ENCODE data around the gene TEDC1.

TEDC1 gene

DNA sequence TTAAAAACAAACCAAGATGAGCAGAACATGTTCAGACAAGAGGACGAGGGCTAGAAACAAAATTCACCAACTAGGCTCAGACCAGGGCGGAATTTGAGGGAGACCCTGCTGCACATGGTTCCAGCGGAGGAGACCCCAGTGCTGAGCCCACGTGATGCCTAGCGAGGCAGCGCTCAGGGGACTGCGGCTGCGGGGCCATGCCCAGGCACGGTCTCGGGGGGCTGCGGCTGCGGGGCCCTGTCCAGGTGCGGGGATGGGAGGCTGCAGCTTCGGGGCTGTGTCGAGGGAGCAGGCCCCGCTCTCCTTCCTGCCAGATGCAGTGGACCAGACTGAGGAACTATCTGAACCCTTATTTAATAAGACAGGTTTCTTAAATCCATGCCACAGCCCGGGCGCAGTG, 29.1 kb upstream of the TEDC1 start:
- Histone ChIP-seq H3K9me3 (ENCODE audit: insufficient read depth, low read depth, low read length) (no peaks in the 10 kb centered on the region), H3K36me3 (ENCODE audit: insufficient read depth, low read depth, low read length) (peaks cover 77% of the 10 kb centered on the region), H3K27ac (ENCODE audit: low read length) (no peak overlapping the region), H3K9ac (ENCODE audit: low read depth, low read length) (no peak overlapping the region), H3K4me3 (ENCODE audit: low read length) (no peak overlapping the region), H3K27me3 (ENCODE audit: insufficient read depth, low read length) (no peaks in the 10 kb centered on the region), H3K4me1 (ENCODE audit: insufficient read depth, low read length) (no peaks in the 10 kb centered on the region)

DNA sequence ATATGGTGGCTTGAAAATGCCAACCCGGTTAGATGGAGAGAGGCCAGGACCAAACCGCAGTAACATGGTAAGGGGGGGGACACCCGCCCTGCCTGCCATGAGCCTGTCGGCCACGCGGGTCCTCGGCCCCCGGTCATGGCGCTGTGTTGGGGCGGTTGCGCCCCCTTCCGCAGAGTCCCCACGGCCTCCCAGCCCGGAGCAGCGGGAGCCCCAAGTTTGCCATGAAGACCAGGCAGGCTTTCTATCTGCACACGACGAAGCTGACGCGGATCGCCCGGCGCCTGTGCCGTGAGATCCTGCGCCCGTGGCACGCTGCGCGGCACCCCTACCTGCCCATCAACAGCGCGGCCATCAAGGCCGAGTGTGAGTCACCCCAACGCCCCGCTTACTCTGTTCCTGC, 26.5 kb upstream of the TEDC1 start:
- Histone ChIP-seq H3K27ac (ENCODE audit: low read length) (no peak overlapping the region), H3K4me3 (ENCODE audit: low read length) (no peak overlapping the region), H3K4me1 (ENCODE audit: insufficient read depth, low read length) (no peaks in the 10 kb centered on the region), H3K9me3 (ENCODE audit: insufficient read depth, low read depth, low read length) (no peaks in the 10 kb centered on the region), H3K36me3 (ENCODE audit: insufficient read depth, low read depth, low read length) (peaks cover 85% of the 10 kb centered on the region), H3K9ac (ENCODE audit: low read depth, low read length) (no peak overlapping the region), H3K27me3 (ENCODE audit: insufficient read depth, low read length) (no peaks in the 10 kb centered on the region)

DNA sequence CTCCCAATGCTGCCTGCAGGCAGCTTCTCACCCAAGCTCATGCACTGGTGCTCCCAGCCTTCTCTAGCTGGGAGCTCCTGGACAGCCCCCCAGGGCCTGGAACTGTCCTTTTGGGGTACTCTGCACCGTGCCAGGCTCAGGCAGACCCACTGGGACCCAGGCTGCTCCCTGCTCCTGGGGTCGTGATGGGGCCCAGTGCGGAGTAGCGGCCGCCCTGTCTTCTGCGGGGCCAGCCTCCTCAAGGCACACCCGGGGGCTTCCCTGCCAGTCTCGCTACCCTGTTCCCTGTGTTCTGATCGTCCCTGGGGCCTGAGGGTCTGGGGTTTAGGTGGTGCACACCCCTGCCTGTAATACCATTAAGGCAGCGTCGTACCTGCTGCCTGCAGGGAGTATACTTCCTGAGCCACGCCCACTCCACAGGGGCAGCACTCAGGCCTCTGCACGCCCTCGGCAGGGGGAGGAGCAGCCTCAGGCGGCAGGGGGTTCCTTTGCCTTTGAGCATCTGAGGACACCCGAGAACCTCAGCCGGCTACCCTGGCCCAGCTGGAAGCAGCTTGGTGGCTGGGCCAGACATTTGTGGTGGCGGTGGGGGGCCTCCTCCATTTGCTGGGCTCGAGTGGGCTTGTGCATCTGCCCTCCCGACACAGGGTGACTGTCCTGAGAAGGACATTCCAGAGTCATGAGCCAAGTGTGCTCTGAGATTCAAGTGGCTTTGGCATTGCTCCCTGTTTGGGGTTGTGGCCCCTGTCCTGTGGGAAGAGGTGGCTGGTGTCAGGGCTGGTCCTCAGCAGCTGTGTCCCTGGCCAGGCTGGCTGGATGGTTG, 25.6 kb upstream of the TEDC1 start:
- no peak overlapping the region for H3K9ac ChIP-seq (ENCODE audit: low read depth, low read length)
- H3K36me3 ChIP-seq (ENCODE audit: insufficient read depth, low read depth, low read length): peaks cover 81% of the 10 kb centered on the region
- no peaks in the 10 kb centered on the region for H3K9me3 ChIP-seq (ENCODE audit: insufficient read depth, low read depth, low read length)
- no peak overlapping the region for H3K27ac ChIP-seq (ENCODE audit: low read length)
- no peaks in the 10 kb centered on the region for H3K27me3 ChIP-seq (ENCODE audit: insufficient read depth, low read length)
- H3K4me3 ChIP-seq (ENCODE audit: low read length): no peak overlapping the region
- no peaks in the 10 kb centered on the region for H3K4me1 ChIP-seq (ENCODE audit: insufficient read depth, low read length)

DNA sequence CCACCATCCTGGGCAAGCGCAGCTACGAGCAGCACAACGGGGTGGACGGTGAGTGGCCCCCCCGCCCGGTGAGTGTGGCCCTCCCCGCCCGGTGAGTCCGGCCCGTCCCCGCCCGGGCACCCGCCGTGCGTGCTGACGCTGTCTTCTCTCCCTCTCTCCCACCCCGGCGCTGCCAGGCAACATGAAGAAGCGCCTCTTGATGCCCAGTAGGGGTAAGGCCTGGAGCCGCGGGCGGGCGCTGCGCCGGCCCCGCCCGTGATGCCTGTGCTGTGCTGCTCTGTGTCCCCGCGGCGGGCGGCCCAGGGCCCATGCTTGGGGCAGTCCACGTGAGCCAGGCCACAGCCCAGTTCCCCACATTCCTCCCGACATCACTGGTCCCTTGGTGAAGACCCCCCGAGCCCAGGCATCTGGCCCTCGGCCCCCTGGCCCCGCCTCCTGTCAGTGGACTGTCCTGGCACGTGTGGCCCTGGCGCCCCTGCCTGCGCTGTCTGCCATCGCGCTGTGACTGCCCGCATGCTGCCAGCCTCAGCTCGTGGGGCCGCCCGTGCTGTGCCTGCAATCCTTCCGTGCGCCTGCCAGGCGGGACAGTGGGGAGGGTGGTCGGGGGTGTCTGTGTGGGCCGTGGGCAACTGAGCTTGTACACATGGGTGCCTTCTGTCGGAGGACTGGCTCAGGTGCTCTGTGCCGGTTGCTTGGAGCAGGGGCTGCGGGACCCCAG, 24.4 kb upstream of the TEDC1 start:
- Histone ChIP-seq H3K27me3 (ENCODE audit: insufficient read depth, low read length) (no peaks in the 10 kb centered on the region), H3K36me3 (ENCODE audit: insufficient read depth, low read depth, low read length) (peaks cover 68% of the 10 kb centered on the region), H3K27ac (ENCODE audit: low read length) (no peak overlapping the region), H3K9me3 (ENCODE audit: insufficient read depth, low read depth, low read length) (no peaks in the 10 kb centered on the region), H3K9ac (ENCODE audit: low read depth, low read length) (no peak overlapping the region), H3K4me1 (ENCODE audit: insufficient read depth, low read length) (no peaks in the 10 kb centered on the region; the same call in 1 of the 2 replicates), H3K4me3 (ENCODE audit: low read length) (no peak overlapping the region)

DNA sequence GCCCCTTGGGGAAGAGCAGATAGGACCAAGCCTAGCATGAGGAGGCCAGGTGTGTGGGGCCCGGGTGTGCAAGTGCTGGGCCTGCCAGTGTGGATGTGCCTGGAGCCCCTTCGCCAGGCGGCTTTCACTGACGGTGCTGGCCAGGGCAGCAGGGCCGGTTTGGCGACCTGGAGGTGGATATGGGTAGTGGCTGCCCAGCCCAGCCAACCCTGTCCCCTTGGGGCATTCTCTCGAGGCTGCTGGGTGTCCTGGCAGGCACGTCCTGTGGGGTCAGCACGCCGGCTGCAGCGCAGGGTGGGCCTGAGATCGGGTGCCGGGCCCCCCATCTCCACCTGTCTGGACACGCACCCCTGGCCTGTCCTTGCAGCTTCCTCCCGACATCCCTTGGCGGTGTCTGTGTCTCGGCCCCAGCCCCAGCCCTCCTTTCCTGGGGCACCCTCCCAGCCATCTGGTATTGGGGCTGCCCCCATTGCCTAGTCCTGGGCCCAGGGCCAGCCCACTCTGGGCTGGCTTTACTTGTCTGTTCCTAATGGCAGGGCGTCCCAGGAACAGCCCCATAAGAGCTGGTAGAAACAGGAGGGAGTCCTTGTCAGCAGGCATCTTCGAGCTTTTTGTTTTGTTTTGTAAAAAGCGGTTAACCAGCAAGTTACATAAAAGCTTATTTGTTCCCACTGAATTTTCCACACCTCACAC, 23.7 kb upstream of the TEDC1 start:
- Histone ChIP-seq H3K9ac (ENCODE audit: low read depth, low read length) (no peak overlapping the region), H3K27me3 (ENCODE audit: insufficient read depth, low read length) (no peaks in the 10 kb centered on the region), H3K9me3 (ENCODE audit: insufficient read depth, low read depth, low read length) (no peaks in the 10 kb centered on the region), H3K4me3 (ENCODE audit: low read length) (no peak overlapping the region), H3K4me1 (ENCODE audit: insufficient read depth, low read length) (no peaks in the 10 kb centered on the region; the same call in 1 of the 2 replicates), H3K36me3 (ENCODE audit: insufficient read depth, low read depth, low read length) (peaks cover 61% of the 10 kb centered on the region), H3K27ac (ENCODE audit: low read length) (no peak overlapping the region)

DNA sequence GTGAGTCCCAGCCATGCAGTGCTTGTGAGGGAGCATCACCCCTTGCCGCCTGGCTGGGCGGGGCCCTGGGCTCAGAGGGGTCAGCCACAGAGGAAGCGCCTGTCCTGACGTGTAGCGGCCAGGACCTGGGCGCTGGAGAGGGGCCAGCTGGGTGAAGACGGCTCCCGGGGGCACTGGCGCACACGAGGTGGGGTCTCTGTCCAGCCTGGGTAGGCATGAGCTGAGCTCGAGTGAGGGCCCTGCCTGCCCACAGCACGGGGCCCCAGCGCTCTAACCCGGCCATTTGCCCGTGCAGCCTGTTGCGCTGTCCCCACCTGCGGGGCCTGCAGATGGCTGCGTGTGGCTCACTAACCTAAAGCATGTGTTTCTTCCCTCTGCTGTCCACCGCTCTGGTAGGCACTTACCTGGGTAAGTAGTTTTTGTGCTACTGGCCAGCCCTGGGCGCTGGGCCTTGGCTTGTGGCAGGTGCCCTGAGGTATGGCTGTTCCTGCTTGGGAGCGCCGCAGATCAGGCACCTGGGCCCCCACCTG, 23.0 kb upstream of the TEDC1 start:
- Histone ChIP-seq H3K27ac (ENCODE audit: low read length) (no peak overlapping the region), H3K9me3 (ENCODE audit: insufficient read depth, low read depth, low read length) (no peaks in the 10 kb centered on the region), H3K36me3 (ENCODE audit: insufficient read depth, low read depth, low read length) (peaks cover 56% of the 10 kb centered on the region), H3K4me1 (ENCODE audit: insufficient read depth, low read length) (no peaks in the 10 kb centered on the region; the same call in 1 of the 2 replicates), H3K9ac (ENCODE audit: low read depth, low read length) (no peak overlapping the region), H3K27me3 (ENCODE audit: insufficient read depth, low read length) (no peaks in the 10 kb centered on the region), H3K4me3 (ENCODE audit: low read length) (no peak overlapping the region)

DNA sequence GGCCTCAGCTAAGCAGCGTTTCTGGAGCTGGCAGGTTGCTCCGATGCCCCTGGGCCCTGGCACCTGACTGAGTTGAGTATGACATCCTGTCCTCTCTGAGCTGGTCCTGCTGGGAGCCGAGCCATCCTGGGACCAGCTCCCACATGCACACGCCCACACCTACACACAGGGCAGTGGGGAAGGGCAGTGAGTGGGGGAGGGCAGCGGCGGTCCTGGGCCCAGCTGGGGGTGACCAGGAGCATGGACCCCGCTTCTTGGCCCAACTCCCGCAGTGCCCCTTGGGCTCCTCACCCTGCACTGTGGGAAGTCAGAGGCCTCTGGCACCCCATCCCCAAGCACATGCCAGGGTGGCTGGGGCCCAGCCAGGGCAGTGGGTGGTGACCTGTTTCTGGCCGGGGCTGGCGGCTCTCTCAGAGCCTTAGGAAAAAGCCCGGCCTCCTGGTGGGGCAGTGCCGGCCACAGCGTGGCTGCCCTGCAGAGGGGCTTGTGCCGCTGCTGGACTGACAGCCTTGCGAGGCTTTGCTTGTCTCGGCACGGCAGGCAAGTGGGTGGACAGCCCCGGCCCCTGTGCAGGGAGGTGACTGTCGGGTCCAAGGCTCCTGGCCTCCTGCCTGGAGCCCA, 22.3 kb upstream of the TEDC1 start:
- H3K36me3 ChIP-seq (ENCODE audit: insufficient read depth, low read depth, low read length): peaks cover 49% of the 10 kb centered on the region
- no peaks in the 10 kb centered on the region for H3K9me3 ChIP-seq (ENCODE audit: insufficient read depth, low read depth, low read length)

DNA sequence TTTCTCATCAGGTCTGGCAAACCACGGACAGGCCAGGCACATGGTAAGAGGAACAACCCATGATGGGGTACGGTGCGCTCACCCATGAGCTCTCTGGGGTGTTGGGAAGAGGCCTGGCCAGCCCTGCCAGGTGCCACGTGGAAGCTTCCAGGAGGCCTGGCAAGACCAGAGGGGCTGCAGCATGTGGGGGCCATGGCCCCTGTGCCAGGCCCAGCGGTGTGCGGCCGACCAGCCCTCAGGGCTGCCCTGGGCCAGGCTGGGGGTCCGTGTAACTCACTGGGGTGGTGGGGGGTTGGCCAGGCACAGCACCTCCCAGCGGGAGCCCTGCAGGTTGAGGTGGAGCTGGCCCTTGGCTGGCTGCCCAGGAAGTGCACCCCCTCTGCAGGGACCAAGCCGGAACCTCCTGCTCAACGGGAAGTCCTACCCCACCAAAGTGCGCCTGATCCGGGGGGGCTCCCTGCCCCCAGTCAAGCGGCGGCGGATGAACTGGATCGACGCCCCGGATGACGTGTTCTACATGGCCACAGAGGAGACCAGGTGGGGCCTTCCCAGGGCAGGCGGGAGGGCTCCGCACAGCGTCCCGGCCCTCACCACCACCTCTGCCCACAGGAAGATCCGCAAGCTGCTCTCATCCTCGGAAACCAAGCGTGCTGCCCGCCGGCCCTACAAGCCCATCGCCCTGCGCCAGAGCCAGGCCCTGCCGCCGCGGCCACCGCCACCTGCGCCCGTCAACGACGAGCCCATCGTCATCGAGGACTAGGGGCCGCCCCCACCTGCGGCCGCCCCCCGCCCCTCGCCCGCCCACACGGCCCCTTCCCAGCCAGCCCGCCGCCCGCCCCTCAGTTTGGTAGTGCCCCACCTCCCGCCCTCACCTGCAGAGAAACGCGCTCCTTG, 21.3 kb upstream of the TEDC1 start:
- H3K4me1 ChIP-seq (ENCODE audit: insufficient read depth, low read length): peaks cover 3% of the 10 kb centered on the region; the same call in 1 of the 2 replicates
- H3K27ac ChIP-seq (ENCODE audit: low read length): no peak overlapping the region
- no peak overlapping the region for H3K9ac ChIP-seq (ENCODE audit: low read depth, low read length)
- H3K9me3 ChIP-seq (ENCODE audit: insufficient read depth, low read depth, low read length): no peaks in the 10 kb centered on the region
- H3K4me3 ChIP-seq (ENCODE audit: low read length): no peak overlapping the region
- H3K36me3 ChIP-seq (ENCODE audit: insufficient read depth, low read depth, low read length): peaks cover 40% of the 10 kb centered on the region
- peaks cover under 1% of the 10 kb centered on the region; the same call in 1 of the 2 replicates for H3K27me3 ChIP-seq (ENCODE audit: insufficient read depth, low read length)

More for the DNA sequence above, 22.3 kb upstream of the TEDC1 start:
- Histone ChIP-seq H3K4me3 (ENCODE audit: low read length) (no peak overlapping the region), H3K27ac (ENCODE audit: low read length) (no peak overlapping the region), H3K27me3 (ENCODE audit: insufficient read depth, low read length) (no peaks in the 10 kb centered on the region), H3K4me1 (ENCODE audit: insufficient read depth, low read length) (peaks cover 3% of the 10 kb centered on the region; the same call in 1 of the 2 replicates), H3K9ac (ENCODE audit: low read depth, low read length) (no peak overlapping the region)

DNA sequence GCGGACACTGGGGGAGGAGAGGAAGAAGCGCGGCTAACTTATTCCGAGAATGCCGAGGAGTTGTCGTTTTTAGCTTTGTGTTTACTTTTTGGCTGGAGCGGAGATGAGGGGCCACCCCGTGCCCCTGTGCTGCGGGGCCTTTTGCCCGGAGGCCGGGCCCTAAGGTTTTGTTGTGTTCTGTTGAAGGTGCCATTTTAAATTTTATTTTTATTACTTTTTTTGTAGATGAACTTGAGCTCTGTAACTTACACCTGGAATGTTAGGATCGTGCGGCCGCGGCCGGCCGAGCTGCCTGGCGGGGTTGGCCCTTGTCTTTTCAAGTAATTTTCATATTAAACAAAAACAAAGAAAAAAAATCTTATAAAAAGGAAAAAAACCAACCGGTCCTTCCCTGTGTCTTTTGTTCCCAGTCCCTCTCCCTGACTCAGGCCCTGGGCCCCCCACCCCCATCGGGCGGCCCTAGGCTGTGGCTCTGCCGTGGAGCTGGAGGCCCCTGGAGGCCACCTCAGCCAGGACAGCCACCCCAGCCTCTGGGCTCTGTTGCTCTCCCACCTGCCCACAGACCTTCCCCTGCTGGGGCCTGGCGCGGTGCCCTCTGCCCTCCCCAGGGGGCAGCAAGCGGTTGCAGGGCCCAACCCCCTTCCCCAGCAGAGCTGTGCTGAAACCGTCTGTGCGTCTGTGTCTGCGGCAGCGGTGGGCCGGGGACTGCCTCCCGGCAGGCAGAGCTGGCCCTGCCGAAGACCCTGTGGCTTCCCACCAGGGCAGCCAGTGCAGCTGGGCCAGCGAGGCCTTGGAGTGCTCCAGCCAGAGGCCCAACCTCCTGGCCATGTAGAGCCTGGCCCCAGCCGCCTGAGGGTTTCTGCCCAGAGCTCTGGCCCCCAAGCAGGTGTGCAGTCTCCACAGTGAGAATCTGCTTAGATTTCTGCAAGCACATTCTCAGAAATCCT, 20.4 kb upstream of the TEDC1 start:
- no peak overlapping the region for H3K4me3 ChIP-seq (ENCODE audit: low read length)
- H3K9me3 ChIP-seq (ENCODE audit: insufficient read depth, low read depth, low read length): no peaks in the 10 kb centered on the region
- H3K9ac ChIP-seq (ENCODE audit: low read depth, low read length): no peak overlapping the region
- peaks cover 10% of the 10 kb centered on the region for H3K27me3 ChIP-seq (ENCODE audit: insufficient read depth, low read length)
- no peak overlapping the region for H3K27ac ChIP-seq (ENCODE audit: low read length)
- H3K36me3 ChIP-seq (ENCODE audit: insufficient read depth, low read depth, low read length): peaks cover 31% of the 10 kb centered on the region
- peaks cover 3% of the 10 kb centered on the region; the same call in 1 of the 2 replicates for H3K4me1 ChIP-seq (ENCODE audit: insufficient read depth, low read length)

DNA sequence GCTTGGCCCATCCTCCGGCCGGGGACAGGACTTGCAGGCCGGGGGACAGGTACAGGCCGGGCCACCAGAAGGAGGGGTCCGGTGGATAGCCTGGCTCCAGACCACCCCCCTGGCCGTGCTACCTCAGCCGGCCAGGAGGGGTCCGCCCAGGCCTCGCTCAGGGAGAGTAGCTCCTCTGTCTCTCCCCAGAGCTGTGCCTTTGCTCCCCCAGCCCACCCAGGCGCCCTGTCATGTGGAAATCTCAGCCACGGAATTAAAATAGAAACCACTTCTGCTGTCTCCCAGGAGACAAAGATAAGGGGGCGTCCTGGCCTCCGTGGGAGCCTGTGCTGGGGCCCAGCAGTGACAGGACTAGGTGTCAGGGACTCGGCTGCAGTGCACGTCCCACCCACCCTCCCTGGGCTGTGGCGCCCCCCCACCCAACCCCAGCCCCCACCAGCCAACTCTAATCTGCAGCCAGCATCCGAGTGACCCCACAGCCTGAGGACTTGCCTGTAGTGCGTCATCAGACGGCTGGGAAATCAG, 19.7 kb upstream of the TEDC1 start:
- Histone ChIP-seq H3K36me3 (ENCODE audit: insufficient read depth, low read depth, low read length) (peaks cover 27% of the 10 kb centered on the region), H3K9ac (ENCODE audit: low read depth, low read length) (no peak overlapping the region), H3K9me3 (ENCODE audit: insufficient read depth, low read depth, low read length) (no peaks in the 10 kb centered on the region), H3K27ac (ENCODE audit: low read length) (no peak overlapping the region), H3K27me3 (ENCODE audit: insufficient read depth, low read length) (peaks cover 17% of the 10 kb centered on the region), H3K4me3 (ENCODE audit: low read length) (no peak overlapping the region), H3K4me1 (ENCODE audit: insufficient read depth, low read length) (peaks cover 3% of the 10 kb centered on the region; the same call in 1 of the 2 replicates)
